ENCODE data around the gene RALGPS1.
A peak's percentile ranks its signal among the peaks of the same experiment; 100 is the strongest.

Gene RALGPS1

DNA sequence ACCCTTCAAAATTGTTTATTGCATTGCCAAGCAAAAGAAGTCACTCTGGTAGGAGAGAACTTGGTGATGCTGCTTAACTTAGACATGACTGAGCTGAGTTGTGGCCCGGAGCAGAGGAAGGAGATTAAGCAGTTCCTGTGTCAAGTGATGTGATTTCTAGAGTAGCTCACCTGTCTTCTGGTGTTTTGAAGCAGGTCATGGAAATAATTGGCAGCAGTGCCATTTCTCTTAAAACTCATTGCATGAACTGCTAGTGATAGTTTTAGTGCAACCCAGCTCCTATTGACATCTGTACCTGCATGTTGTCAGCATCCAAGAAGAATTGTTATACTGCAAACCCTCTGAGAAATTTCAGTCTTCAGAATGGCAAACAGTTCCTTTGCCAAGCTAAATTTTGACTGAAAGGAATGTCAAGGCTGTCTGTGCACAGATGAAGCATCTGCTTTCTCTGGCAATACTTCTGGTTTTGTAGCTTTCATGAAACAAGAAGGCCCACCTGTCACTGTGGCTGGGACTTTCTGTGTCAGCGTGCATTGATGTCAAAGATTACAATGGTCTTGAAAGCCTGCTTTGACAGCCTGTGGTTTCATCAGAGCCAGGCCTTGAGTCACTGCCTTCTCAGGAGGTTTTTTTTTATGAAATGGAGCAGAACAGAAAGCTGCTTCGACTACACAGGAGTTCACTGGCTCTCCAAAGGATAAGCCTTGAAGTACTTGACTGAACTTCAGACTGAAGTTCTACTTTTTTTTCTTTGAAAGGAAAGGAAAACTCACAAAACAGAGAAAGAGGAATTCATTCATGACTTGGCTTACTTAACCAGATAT lies 90.6 kb downstream of the RALGPS1 start:
- no peak overlapping the region for H3K27ac ChIP-seq
- no peak for TF ChIP-seq CTCF (conservative IDR thresholded peaks at IDR 0.05)

- no peak overlapping the region for H3K27ac ChIP-seq
Observed at GRCh38 chr9:127005770-127006314, 91.3 kb downstream of the RALGPS1 start.

DNA sequence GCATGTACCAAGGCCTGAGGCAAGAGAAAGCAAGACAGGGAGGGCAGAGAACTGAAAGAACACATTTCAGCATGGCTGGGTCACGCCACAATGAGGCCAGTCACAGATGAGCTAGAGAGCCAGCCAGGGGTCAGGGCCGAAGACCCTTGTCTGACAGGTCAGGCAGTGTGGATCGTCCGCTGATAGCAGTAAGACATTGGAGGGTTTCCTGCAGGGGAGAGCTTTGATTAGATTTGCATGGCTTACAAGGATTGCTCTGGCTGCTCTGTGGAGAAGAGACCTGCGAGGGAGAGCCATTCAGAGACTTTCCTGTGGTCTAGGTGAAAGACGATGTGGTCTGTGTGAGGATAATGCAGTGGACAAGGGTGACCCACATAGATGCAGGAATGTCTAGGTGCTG lies 93.1 kb downstream of the RALGPS1 start:
- no peak overlapping the region for H3K27ac ChIP-seq
- TF ChIP-seq CTCF (conservative IDR thresholded peaks at IDR 0.05) = no peak

More at GRCh38 chr9:127005770-127006314, 91.3 kb downstream of the RALGPS1 start:
- no peak for TF ChIP-seq CTCF (conservative IDR thresholded peaks at IDR 0.05)

- no peak for TF ChIP-seq CTCF (conservative IDR thresholded peaks at IDR 0.05)
- H3K27ac ChIP-seq = no peak overlapping the region
Observed at GRCh38 chr9:127008076-127008475, 93.5 kb downstream of the RALGPS1 start.

GRCh38 chr9:127011772-127012171 lies 97.2 kb downstream of the RALGPS1 start:
- TF ChIP-seq CTCF (conservative IDR thresholded peaks at IDR 0.05) = no peak
- H3K27ac ChIP-seq = peak overlapping the region; percentile 58

DNA sequence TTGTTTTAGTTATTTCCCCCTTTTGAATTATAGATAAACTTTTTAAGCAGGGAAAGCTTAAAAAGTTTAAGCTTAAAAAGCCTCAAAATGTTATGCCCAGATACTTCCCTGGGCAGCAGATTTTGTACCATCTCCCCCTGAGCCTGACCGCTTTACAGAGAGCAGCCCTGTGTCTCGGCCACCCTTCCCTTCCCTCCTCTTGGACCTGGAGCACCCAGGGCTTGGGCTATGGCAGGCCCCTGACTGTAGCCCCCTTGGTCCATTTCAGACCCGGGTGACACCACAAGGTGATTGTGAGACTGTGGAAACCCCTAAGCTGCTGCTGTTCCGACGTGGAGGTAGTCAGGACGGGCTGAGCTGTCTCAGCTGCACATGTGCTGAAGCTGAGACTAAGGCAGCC lies 97.7 kb downstream of the RALGPS1 start:
- H3K27ac ChIP-seq = peak overlapping the region; percentile 58
- no peak for TF ChIP-seq CTCF (conservative IDR thresholded peaks at IDR 0.05)

DNA sequence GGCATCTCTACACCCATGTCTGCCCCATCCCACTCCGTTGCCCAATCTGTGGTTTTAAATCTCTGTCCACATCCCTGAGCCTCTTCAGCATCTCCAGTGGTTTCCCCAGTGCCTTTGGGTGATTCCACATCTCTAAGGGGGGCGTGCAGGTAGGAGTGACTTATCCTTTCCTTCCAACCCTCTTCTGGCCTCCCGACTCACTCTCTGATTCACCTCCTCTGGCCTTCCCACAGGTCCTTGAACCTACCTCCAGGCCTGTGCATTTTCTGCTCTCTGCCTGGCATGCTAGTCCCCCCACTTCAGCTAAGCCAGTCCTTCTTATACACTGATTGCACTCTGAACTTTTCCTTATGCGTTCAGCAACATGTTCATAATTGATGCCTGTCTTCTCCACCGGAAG lies 99.0 kb downstream of the RALGPS1 start:
- no peak overlapping the region for H3K27ac ChIP-seq
- TF ChIP-seq CTCF (conservative IDR thresholded peaks at IDR 0.05) = no peak

Measured in VCaP (cell line).